Stimulated activated CD8-positive, alpha-beta memory T cell treated with anti-CD3 and anti-CD28 coated beads, Interleukin-15, amount 100 ng/mL, for 48 hours (primary cell): Measurements from ENCODE around the gene SPOCK1.

Source experiments
- DNase-seq, 2 donors: peaks; one replicate each; pipeline ENCODE4 v3.0.0-alpha.2; 2020; ENCODE audit warnings: low read depth in 2 of 2

SPOCK1 gene

GRCh38 chr5:137361280-137361679 lies 137.8 kb downstream of the SPOCK1 start:
- DNase-seq, result no peak

- no peak for DNase-seq
These were observed 138.5 kb downstream of the SPOCK1 start for GRCh38 chr5:137360607-137361006.

GRCh38 chr5:137359941-137360340 lies 139.2 kb downstream of the SPOCK1 start:
- no peak for DNase-seq

GRCh38 chr5:137357436-137357835 lies 141.7 kb downstream of the SPOCK1 start:
- DNase-seq, result no peak

GRCh38 chr5:137356127-137356526 lies 143.0 kb downstream of the SPOCK1 start:
- DNase-seq, result no peak

- DNase-seq, result no peak
These were observed 143.4 kb downstream of the SPOCK1 start for GRCh38 chr5:137355708-137356107.

GRCh38 chr5:137352095-137352494 lies 147.0 kb downstream of the SPOCK1 start:
- DNase-seq, result no peak

GRCh38 chr5:137350791-137351190 lies 148.3 kb downstream of the SPOCK1 start:
- no peak for DNase-seq

GRCh38 chr5:137348759-137349158 lies 150.4 kb downstream of the SPOCK1 start:
- no peak for DNase-seq

GRCh38 chr5:137347865-137348264 lies 151.3 kb downstream of the SPOCK1 start:
- no peak for DNase-seq

GRCh38 chr5:137346281-137346680 lies 152.8 kb downstream of the SPOCK1 start:
- no peak for DNase-seq

GRCh38 chr5:137345396-137345795 lies 153.7 kb downstream of the SPOCK1 start:
- DNase-seq, result no peak

GRCh38 chr5:137344723-137345322 lies 154.3 kb downstream of the SPOCK1 start:
- no peak for DNase-seq

GRCh38 chr5:137344021-137344420 lies 155.1 kb downstream of the SPOCK1 start:
- no peak for DNase-seq

GRCh38 chr5:137342764-137343163 lies 156.4 kb downstream of the SPOCK1 start:
- no peak for DNase-seq

- no peak for DNase-seq
These were observed 157.3 kb downstream of the SPOCK1 start for GRCh38 chr5:137341831-137342230.

GRCh38 chr5:137340881-137341280 lies 158.2 kb downstream of the SPOCK1 start:
- no peak for DNase-seq

GRCh38 chr5:137336565-137337120 lies 162.5 kb downstream of the SPOCK1 start:
- no peak for DNase-seq

- DNase-seq, result no peak
These were observed 163.0 kb downstream of the SPOCK1 start for GRCh38 chr5:137336161-137336560.

GRCh38 chr5:137335493-137335892 lies 163.6 kb downstream of the SPOCK1 start:
- no peak for DNase-seq

- DNase-seq, result no peak
These were observed 165.2 kb downstream of the SPOCK1 start for GRCh38 chr5:137333928-137334327.

GRCh38 chr5:137333475-137333874 lies 165.7 kb downstream of the SPOCK1 start:
- no peak for DNase-seq

GRCh38 chr5:137332296-137332695 lies 166.8 kb downstream of the SPOCK1 start:
- no peak for DNase-seq
